ENCODE results near the gene HEXIM1. TPM values are rescaled to one million over a fixed set of nuclear protein-coding genes. Genes with fewer than 3 reads are reported as not detected.
A peak's percentile ranks its signal among the peaks of the same experiment; 100 is the strongest.

The HEXIM1 gene
- total RNA-seq, 1 experiment from 2014 or later: 78.0 TPM

- H3K4me3 Mint-ChIP-seq (ENCODE audit: unreplicated experiment): no peak overlapping the region
- Histone ChIP-seq H3K4me3 (ENCODE audit: low read depth, low read length) (no peak overlapping the region), H3K9me3 (no peaks in the 10 kb centered on the region), H3K4me1 (peaks cover 48% of the 10 kb centered on the region), H3K36me3 (ENCODE audit: control insufficient read depth, insufficient read depth, low read length) (no peaks in the 10 kb centered on the region), H3K27me3 (replicated peaks; ENCODE audit: control insufficient read depth, insufficient read depth, low read length) (no peaks in the 10 kb centered on the region)
- no peak for TF ChIP-seq CTCF (IDR thresholded peaks at IDR 0.05; ENCODE audit: insufficient read depth in 1 of 2, low read depth in 1 of 2, low read length in 1 of 2, severe bottlenecking in 1 of 2, unreplicated experiment in 1 of 2)
- H3K27me3 Mint-ChIP-seq (ENCODE audit: insufficient read depth, unreplicated experiment): no peaks in the 10 kb centered on the region
- CTCF ChIA-PET: interaction anchor here (4.5 kb wide), 1 partner anchor 34 kb away, joined by 40 read pairs; the partner anchor contains the start of gene ACBD4
- peak overlapping the region; percentile 94 for H3K27ac Mint-ChIP-seq (ENCODE audit: unreplicated experiment)
- peaks cover 45% of the 10 kb centered on the region for H3K4me1 Mint-ChIP-seq (ENCODE audit: low read depth, unreplicated experiment)
- BruUV-seq (replicated peaks): no TSS peak
- no peak for DNase-seq
- POLR2A ChIA-PET: interaction anchor here (8.1 kb wide), 1 partner anchor 8 kb away, joined by 183 read pairs; the partner anchor contains the start of gene HEXIM2
- H3K36me3 Mint-ChIP-seq (ENCODE audit: insufficient read depth, unreplicated experiment): peaks cover 27% of the 10 kb centered on the region
- H3K9me3 Mint-ChIP-seq (ENCODE audit: unreplicated experiment): no peaks in the 10 kb centered on the region
- intact Hi-C loops (cut with micrococcal nuclease; ENCODE audit: unreplicated experiment): no loop called here
Measured at GRCh38 chr17:45168991-45169752, 20.9 kb downstream of the HEXIM1 start.

- intact Hi-C loops (cut with micrococcal nuclease; ENCODE audit: unreplicated experiment): no loop called here
- no peak for TF ChIP-seq CTCF (IDR thresholded peaks at IDR 0.05; ENCODE audit: insufficient read depth in 1 of 2, low read depth in 1 of 2, low read length in 1 of 2, severe bottlenecking in 1 of 2, unreplicated experiment in 1 of 2)
- BruUV-seq (replicated peaks): no TSS peak
- Histone ChIP-seq H3K4me1 (peaks cover 53% of the 10 kb centered on the region), H3K9me3 (no peaks in the 10 kb centered on the region), H3K4me3 (ENCODE audit: low read depth, low read length) (no peak overlapping the region), H3K27me3 (replicated peaks; ENCODE audit: control insufficient read depth, insufficient read depth, low read length) (no peaks in the 10 kb centered on the region), H3K36me3 (ENCODE audit: control insufficient read depth, insufficient read depth, low read length) (no peaks in the 10 kb centered on the region)
- Mint-ChIP-seq H3K4me1 (ENCODE audit: low read depth, unreplicated experiment) (peaks cover 36% of the 10 kb centered on the region), H3K9me3 (ENCODE audit: unreplicated experiment) (no peaks in the 10 kb centered on the region), H3K36me3 (ENCODE audit: insufficient read depth, unreplicated experiment) (peaks cover 23% of the 10 kb centered on the region), H3K27me3 (ENCODE audit: insufficient read depth, unreplicated experiment) (no peaks in the 10 kb centered on the region), H3K4me3 (ENCODE audit: unreplicated experiment) (peak overlapping the region; percentile 64), H3K27ac (ENCODE audit: unreplicated experiment) (peak overlapping the region; percentile 94)
- CTCF ChIA-PET: interaction anchor here (1.2 to 4.5 kb wide), 7 partner anchors 9 to 35 kb away, joined by 11 to 47 read pairs (median 24); partner anchors contain the start of genes ACBD4, HEXIM1 and HEXIM2
- no peak for DNase-seq
- POLR2A ChIA-PET: interaction anchor here (0.5 to 8.1 kb wide), 4 partner anchors 10 to 261 kb away, joined by 3 to 183 read pairs (median 65); partner anchors contain the start of genes HEXIM1 and HEXIM2
Measured at GRCh38 chr17:45170280-45170930, 22.1 kb downstream of the HEXIM1 start.

GRCh38 chr17:45170931-45171337 is 22.7 kb downstream of the HEXIM1 start:
- POLR2A ChIA-PET: interaction anchor here (0.6 to 8.1 kb wide), 6 partner anchors 10 to 262 kb away, joined by 3 to 183 read pairs (median 8); partner anchors contain the start of genes ACBD4, HEXIM1 and HEXIM2
- Mint-ChIP-seq H3K27ac (ENCODE audit: unreplicated experiment) (peak overlapping the region; percentile 94), H3K4me1 (ENCODE audit: low read depth, unreplicated experiment) (peaks cover 41% of the 10 kb centered on the region), H3K36me3 (ENCODE audit: insufficient read depth, unreplicated experiment) (peaks cover 27% of the 10 kb centered on the region), H3K9me3 (ENCODE audit: unreplicated experiment) (no peaks in the 10 kb centered on the region), H3K27me3 (ENCODE audit: insufficient read depth, unreplicated experiment) (no peaks in the 10 kb centered on the region), H3K4me3 (ENCODE audit: unreplicated experiment) (peak overlapping the region; percentile 64)
- Histone ChIP-seq H3K36me3 (ENCODE audit: control insufficient read depth, insufficient read depth, low read length) (no peaks in the 10 kb centered on the region), H3K4me1 (peaks cover 59% of the 10 kb centered on the region), H3K27me3 (replicated peaks; ENCODE audit: control insufficient read depth, insufficient read depth, low read length) (no peaks in the 10 kb centered on the region), H3K9me3 (no peaks in the 10 kb centered on the region), H3K4me3 (ENCODE audit: low read depth, low read length) (no peak overlapping the region)
- intact Hi-C loops (cut with micrococcal nuclease; ENCODE audit: unreplicated experiment): loop anchor here (1.0 kb wide), 3 partner anchors 10 to 26 kb away; partner anchors contain the start of genes HEXIM1 and HEXIM2
- TSS peak; percentile 73 for BruUV-seq (replicated peaks)
- peak in 1 of 2 experiments; percentile 79 for DNase-seq
- CTCF ChIA-PET: interaction anchor here (0.6 to 4.5 kb wide), 10 partner anchors 9 to 254 kb away, joined by 3 to 47 read pairs (median 18); partner anchors contain the start of genes ACBD4, HEXIM1 and HEXIM2
- TF ChIP-seq CTCF (IDR thresholded peaks at IDR 0.05; ENCODE audit: insufficient read depth in 1 of 2, low read depth in 1 of 2, low read length in 1 of 2, severe bottlenecking in 1 of 2, unreplicated experiment in 1 of 2): no peak

Measured in Caco-2 (cell line).